ENCODE measurements around the gene XYLT1.

DNA sequence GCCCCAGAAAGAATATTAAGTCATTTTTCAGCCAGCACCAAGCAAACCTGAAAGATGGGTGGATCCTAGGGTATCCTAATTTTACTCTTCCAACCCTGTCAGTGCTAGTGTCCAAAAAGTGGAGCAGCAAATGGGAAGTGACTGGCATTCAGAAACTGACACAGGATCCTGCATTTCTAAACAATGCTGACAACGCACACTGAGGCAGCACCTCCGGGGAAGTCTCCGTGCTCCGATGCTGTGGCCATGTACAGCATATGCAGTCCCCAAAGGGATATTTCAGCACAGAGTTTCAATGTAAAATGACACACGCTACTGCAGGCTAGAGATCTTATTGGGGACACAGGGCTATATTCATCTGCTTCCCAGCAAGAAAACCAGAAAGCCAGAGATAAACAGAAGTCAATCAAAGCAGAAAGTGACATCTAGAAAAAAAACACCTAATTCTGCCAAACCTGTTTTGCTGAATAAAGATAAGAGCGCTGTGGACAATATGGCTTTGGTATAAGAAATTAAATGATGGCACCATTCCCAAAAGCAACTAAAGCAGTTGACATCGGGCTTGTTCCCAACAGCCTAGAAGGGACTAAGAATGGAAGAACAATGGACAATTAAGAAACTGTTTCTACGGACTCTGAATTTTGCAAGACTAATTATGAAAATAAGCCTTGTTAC is 17.3 kb downstream of the XYLT1 start:
- TF ChIP-seq, protein P1, sequence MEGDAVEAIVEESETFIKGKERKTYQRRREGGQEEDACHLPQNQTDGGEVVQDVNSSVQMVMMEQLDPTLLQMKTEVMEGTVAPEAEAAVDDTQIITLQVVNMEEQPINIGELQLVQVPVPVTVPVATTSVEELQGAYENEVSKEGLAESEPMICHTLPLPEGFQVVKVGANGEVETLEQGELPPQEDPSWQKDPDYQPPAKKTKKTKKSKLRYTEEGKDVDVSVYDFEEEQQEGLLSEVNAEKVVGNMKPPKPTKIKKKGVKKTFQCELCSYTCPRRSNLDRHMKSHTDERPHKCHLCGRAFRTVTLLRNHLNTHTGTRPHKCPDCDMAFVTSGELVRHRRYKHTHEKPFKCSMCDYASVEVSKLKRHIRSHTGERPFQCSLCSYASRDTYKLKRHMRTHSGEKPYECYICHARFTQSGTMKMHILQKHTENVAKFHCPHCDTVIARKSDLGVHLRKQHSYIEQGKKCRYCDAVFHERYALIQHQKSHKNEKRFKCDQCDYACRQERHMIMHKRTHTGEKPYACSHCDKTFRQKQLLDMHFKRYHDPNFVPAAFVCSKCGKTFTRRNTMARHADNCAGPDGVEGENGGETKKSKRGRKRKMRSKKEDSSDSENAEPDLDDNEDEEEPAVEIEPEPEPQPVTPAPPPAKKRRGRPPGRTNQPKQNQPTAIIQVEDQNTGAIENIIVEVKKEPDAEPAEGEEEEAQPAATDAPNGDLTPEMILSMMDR (IDR thresholded peaks at IDR 0.05): no peak
- no peak for TF ChIP-seq POLR2A (IDR thresholded peaks at IDR 0.05)

Data from esophagus squamous epithelium (tissue), 4 donors.